ENCODE measurements around the gene IFT88.

The IFT88 gene

DNA sequence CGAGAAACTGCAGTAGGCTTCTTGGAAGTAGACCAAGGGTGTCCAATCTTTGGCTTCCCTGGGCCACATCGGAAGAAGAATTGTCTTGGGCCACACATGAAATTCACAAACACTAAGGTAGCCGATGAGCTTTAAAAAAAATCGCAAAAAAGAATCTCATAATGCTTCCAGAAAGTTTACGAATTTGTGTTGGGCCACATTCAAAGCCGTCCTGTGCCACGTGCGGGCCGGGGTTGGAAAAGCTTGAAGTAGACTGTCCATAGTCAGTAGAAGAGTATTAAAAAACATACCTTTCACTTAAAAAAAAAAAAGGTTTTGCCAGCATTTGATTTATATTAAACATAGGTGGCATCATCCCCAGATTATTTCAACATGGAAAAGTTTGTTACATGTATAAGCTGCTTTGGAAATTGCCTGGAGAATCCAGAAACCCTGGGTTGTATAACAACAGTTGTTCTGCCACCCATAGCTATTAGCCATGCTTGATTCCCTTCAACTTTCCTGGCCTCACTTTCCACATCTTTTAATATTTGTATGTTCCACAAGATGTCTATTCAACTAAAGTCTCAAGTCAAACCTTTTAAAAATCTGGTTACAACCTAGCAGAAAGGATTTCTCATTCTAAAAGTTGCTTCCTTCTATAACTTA is 1.0 kb downstream of the IFT88 start:
- DNase-seq: no peak

DNA sequence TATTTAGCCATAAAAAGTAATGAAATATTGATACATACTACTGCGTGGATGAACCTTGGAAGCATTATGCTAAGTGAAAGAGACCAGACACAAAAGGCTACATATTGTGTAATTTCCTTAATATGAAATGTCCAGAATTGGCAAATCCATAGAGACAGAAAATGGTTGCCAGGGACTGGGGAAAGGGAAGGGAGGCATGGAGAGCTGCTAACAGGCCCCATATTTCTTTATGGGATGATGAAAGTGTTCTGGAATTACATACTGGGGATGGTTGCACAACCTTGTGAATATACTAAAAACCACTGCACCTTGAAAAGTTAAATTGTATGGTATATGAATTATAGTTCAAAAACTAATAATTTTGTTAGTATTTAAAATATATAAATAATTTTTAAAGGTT is 3.6 kb downstream of the IFT88 start:
- no peak for DNase-seq

DNA sequence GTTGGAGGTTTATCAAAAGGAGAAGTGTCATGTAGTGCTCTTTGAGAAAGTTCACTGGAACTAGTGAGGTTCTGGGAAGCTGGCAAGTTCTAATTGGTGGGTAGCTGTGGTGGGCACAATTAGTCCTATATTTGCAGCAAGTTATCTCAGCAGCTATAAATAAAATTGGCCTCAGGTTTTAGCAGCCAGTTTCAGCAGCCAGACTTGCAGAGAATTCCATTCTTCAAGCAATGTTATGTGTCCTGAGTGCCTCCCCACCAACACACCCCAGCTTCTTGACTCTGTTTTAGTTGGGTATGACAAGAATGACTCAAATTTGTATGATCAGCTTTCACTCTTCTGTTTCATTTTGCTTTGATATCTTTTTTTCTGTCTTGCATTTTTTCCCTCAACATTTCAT is 4.7 kb downstream of the IFT88 start:
- DNase-seq: no peak

DNA sequence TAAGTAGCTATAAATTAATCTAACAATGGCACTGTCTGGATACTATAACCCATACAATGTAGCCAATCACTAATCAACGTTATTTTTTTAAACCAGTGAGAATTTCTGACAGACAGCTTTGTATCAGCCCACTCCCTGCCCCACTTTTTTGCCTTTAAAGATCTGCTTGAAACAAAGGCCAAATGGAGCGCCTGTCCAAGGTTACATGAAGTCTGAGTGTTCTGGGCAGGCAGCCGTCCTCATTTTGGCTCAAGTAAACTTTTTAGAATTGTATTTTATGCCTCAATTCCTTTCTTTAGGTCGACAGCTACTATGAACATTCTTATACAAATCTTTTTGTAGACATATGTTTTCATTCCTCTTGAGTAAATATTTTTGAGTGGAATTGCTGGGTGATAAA is 6.2 kb downstream of the IFT88 start:
- DNase-seq: no peak

GRCh38 chr13:20573636-20574035 is 6.7 kb downstream of the IFT88 start:
- no peak for DNase-seq

DNA sequence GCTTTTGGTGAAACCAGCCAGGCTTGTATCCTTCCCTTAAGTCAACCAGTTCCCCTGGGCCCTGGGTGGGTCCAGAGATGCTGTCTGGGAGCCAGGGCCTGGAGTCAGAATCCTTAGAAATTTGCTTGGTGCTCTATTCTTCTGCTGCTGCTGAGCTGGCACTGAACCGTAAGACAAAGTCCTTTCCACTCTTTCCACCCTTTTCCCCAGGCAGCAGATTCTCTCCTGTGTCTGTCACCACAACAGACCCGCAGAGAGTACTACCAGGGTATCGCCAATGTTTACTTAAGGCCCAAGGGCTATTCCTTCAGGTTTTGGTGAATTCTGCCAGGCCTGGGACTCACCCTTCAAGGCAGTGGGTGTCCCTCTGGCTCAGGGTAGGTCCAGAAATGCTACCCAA is 12.2 kb downstream of the IFT88 start:
- no peak for DNase-seq

GRCh38 chr13:20580257-20580656 is 13.3 kb downstream of the IFT88 start:
- no peak for DNase-seq

DNA sequence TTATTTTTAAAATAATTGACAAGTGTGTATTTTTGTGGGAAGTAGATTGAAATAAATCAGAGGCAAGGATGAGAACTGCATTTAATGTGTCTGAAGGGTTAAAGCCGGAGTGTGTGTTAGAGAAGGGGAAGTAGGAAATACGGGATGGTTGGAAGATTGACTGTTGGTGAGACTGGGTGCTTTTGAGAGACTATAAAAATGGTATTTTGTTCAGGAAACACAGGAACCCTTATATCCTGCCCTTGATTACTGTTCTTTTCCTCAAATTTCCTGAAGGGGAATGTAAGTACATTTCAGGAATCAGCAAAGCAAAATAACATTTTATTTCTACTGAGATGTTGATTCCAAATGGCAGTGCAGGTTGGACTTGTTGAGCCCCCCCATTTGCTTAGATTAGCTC is 15.1 kb downstream of the IFT88 start:
- no peak for DNase-seq

- DNase-seq: no peak
Observed at GRCh38 chr13:20583803-20584293, 16.9 kb downstream of the IFT88 start.

DNA sequence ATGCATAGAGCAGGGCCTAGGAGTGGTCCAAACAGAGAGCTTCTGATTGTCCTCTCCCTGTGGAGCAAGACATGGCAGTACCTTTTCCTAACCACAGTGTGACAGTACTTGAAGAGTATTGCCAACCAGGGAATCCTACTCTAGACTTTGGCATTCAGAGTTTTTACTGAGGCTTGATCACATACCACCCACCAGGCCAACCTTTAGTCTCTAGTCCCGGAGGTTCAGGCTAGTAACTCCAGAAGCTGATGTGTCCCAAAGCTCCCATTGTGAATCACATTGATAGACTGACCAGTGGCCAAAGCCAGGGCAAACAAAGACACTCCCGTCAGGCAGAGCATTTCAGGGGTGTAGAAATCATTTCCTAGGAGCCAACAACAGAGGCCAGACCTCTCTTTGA is 18.4 kb downstream of the IFT88 start:
- DNase-seq: no peak

- no peak for DNase-seq
Observed at GRCh38 chr13:20588529-20589110, 21.7 kb downstream of the IFT88 start.

- no peak for DNase-seq
Observed at GRCh38 chr13:20590561-20590960, 23.6 kb downstream of the IFT88 start.

GRCh38 chr13:20592606-20593005 is 25.6 kb downstream of the IFT88 start:
- no peak for DNase-seq

GRCh38 chr13:20594280-20594679 is 27.3 kb downstream of the IFT88 start:
- no peak for DNase-seq

GRCh38 chr13:20607015-20607414 is 40.1 kb downstream of the IFT88 start:
- DNase-seq: no peak

- no peak for DNase-seq
Observed at GRCh38 chr13:20608438-20609020, 41.6 kb downstream of the IFT88 start.

GRCh38 chr13:20609145-20609544 is 42.2 kb downstream of the IFT88 start:
- no peak for DNase-seq

DNA sequence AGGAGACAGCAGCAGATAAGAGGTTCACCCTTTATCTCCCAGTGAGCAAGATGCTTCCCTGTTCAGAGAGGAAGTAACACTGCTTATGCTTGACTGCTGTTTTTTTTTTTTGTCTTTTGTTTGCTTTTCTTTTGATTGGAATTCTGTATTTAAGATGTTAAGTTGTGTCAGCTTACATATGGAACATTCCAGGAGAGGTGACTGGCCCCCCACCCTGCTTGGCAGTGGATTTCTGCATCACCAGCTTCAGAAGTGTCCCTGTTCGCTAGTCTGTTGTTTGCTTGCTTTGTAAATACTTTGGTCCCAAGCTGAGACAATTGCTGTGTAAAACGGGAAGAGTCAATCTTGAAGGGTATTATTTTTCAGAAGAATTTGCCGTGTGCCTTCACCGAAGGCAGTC is 43.0 kb downstream of the IFT88 start:
- no peak for DNase-seq

GRCh38 chr13:20616059-20616797 is 49.3 kb downstream of the IFT88 start:
- DNase-seq: no peak

DNA sequence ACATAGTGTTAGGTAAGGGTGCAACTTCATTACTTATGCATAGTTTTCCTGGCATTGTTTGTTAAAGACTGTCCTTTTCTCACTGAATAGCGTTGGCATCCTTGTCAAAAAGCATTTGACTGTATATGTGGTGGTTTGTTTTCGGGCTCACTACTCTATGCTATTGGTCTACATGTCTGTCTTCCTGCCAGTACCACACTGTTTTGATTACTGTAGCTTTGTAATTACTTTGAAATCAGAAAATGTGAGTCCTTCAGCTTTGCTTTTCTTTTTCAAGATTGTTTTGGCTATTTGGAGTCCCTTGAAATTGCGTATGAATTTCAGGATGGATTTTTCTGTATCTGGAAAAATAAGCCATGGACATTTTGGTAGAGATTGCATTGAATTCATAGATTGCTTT is 56.0 kb downstream of the IFT88 start:
- no peak for DNase-seq

GRCh38 chr13:20624213-20624612 is 57.3 kb downstream of the IFT88 start:
- no peak for DNase-seq

DNA sequence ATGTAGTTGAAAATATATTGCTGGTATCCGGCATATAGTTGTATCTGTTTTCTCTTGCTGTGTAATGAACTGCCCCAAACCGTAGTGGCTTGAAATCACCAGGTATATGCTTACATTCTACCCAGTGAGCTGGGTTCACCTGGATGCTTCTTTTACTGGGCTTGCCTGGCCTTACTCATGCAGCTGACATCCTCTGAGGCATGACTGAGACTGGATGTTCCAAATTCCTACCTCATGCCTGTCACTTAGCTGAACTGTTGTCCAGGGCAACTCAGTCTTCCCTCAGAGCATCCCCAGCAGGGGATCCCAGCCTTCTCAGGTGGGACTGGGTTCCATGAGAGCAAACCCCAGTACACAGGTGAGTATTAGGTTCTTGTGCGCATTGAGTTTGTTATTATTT is 66.8 kb downstream of the IFT88 start:
- DNase-seq: no peak

DNA sequence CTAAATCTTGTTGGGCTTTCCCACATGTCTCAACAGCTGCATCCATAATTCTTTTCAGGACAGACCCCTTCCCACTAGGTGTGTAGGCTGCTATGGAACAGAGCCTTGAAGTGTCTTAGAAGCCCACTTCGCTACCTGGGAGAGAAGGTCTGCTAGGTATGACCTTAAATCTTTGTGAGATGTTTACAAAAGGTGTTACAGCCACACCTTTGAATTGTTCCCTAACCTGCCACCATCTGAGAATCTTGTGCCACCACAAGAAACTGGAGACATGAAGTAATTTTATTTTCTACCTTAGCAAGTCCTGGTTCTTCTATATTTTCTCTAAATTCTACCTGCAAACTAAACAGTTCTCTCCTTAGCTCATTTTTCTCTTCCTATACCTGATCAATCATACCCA is 69.1 kb downstream of the IFT88 start:
- DNase-seq: no peak

DNA sequence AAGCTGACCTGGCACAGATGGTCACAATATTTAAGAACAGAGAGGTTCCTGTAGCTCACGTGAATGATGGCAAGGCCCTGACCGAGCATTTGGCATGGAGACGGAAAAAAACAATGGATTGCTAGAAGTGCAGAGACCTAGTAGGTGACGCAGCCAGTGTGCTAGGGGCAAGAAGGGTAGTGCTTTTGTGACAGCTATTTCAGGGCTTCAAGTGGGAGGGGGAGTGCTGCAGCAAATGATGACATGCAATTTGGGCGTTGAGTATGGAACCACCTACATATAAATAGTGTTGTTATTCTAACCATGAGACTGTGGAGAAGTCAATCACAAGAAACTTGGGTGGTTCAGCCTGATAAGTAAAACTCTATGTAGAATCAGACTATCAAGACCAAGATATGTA is 70.9 kb downstream of the IFT88 start:
- DNase-seq: no peak

All from NCI-H2029 treated with DMSO at 0.1 percent for 48 hours (cell line).